Stimulated activated effector memory CD8-positive, alpha-beta T cell treated with anti-CD3 and anti-CD28 coated beads, Interleukin-12 subunit alpha, Interleukin-12 subunit beta, amount 100 ng/mL, for 72 hours (primary cell): ENCODE data around the gene ZNF423.

Experiments used
- ATAC-seq: fragments of 150-1000 bp; cut with Tn5 transposase; 2 replicates; pipeline ENCODE4 v1.10.0; 2021
- DNase-seq, 2 donors: peaks; one replicate each; pipeline ENCODE4 v3.0.0; 2021 to 2022; ENCODE audit warnings: low spot score in 2 of 2
- H3K27ac Mint-ChIP-seq: one replicate; pipeline ENCODE4 v1.8.0; 2022; ENCODE audit warnings: mild to moderate bottlenecking, mixed read lengths
- H3K36me3 Mint-ChIP-seq: one replicate; pipeline ENCODE4 v1.8.0; 2022; ENCODE audit warnings: mild to moderate bottlenecking, mixed read lengths
- H3K4me1 Mint-ChIP-seq: one replicate; pipeline ENCODE4 v1.8.0; 2022; ENCODE audit warnings: mixed read lengths
- H3K4me3 Mint-ChIP-seq: one replicate; pipeline ENCODE4 v1.8.0; 2022; ENCODE audit warnings: mild to moderate bottlenecking, mixed read lengths
- H3K9me3 Mint-ChIP-seq: one replicate; pipeline ENCODE4 v1.8.0; 2022; ENCODE audit warnings: mixed read lengths

ZNF423 gene

GRCh38 chr16:49483251-49483650 is 372.7 kb downstream of the ZNF423 start:
- no peak for ATAC-seq
- Mint-ChIP-seq H3K36me3 (no peaks in the 10 kb centered on the region), H3K9me3 (no peaks in the 10 kb centered on the region), H3K4me1 (no peaks in the 10 kb centered on the region), H3K4me3 (no peak overlapping the region), H3K27ac (no peak overlapping the region)
- no peak for DNase-seq

DNA sequence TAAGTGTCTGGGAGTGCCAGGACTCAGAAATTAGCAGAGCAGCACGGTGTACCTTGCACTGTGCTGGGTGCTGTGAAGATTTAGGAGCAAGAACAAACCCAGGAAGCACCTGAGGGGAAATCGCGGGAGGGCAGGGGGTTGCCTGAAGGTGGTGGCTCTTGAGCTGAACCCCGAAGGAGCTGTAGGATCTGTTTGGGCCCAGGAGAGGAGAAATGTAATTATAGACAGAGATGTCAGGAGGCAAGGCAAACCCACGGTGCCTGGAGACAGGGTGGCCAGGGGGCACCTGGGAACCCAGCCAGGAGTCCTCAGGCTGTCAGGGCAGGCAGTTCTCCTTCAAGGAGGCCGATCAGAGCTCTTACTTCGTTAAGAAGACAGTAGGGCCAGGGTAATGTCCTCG is 373.2 kb downstream of the ZNF423 start:
- H3K4me1 Mint-ChIP-seq: no peaks in the 10 kb centered on the region
- H3K4me3 Mint-ChIP-seq: no peak overlapping the region
- no peaks in the 10 kb centered on the region for H3K9me3 Mint-ChIP-seq
- no peak overlapping the region for H3K27ac Mint-ChIP-seq
- H3K36me3 Mint-ChIP-seq: no peaks in the 10 kb centered on the region
- DNase-seq (no peak), ATAC-seq (no peak)

DNA sequence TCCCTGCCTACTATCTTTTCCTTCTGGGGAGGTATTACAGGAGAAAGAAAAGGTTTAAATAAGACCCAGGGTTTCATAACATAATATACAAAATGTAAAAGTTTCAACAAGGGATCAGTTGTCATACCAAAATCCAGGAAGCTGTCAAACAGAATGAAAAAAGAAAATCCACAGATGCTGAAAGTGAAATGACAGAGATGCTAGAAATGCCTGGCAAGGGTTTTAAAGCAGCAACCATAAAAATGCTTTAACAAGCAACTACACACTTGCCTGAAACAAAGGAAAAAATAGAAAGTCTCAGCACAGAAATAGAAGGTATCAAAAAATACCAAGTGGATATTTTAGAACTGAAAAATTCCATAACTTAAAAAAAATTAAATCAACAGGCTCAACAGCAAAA is 377.3 kb downstream of the ZNF423 start:
- no peak for DNase-seq
- no peak for ATAC-seq

DNA sequence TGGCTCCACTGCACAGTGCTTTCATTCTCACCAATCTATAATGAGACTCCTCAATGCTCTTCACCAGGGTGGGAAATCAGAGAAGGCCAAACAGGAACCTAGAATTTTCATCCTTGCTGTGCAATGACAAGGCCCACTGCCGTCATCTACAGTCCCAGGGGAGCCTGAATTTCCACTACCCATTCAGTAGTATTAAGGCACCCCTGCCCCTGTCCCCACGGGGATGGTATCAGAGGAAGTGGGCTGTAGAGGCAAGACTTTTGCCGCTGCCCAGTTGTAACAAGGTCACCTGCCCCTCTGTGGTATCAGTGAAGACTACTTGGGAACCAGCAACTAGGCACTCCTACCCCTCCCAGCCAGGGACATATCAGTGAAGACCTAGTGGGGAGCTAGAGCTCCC is 377.8 kb downstream of the ZNF423 start:
- no peaks in the 10 kb centered on the region for H3K4me1 Mint-ChIP-seq
- H3K4me3 Mint-ChIP-seq: no peak overlapping the region
- DNase-seq (no peak), ATAC-seq (no peak)
- H3K36me3 Mint-ChIP-seq: no peaks in the 10 kb centered on the region
- no peaks in the 10 kb centered on the region for H3K9me3 Mint-ChIP-seq
- no peak overlapping the region for H3K27ac Mint-ChIP-seq

More for the DNA sequence above, 377.3 kb downstream of the ZNF423 start:
- no peak overlapping the region for H3K4me3 Mint-ChIP-seq
- H3K27ac Mint-ChIP-seq: no peak overlapping the region
- no peaks in the 10 kb centered on the region for H3K36me3 Mint-ChIP-seq
- no peaks in the 10 kb centered on the region for H3K4me1 Mint-ChIP-seq
- H3K9me3 Mint-ChIP-seq: no peaks in the 10 kb centered on the region

DNA sequence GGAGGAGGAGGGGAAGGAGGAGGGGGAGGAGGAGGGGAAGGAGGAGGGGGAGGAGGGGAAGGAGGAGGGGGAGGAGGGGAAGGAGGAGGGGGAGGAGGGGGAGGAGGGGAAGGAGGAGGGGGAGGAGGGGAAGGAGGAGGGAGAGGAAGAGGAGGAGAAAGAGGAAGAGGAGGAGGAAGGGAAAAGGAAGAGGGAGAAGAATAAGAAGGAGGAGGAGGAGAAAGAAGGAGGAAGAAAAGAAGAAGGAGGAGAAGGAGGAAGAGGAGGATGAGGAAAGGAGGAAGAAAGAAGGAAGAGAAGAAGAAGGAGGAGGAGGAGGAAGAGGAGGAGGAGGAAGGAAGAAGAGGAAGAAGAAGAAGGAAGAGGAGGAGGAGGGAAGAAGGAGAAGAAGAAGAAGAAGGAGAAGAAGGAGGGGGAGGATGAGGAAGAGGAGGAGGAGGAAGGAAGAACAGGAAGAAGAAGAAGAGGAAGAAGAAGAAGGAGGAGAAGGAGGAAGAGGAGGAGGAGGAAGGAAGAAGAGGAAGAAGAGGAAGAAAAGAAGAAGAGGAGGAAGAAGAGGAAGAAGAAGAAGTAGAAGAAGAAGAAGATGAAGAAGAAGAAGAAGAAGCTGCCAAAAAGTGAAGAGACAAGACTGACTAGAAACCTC is 378.5 kb downstream of the ZNF423 start:
- no peak overlapping the region for H3K27ac Mint-ChIP-seq
- no peaks in the 10 kb centered on the region for H3K36me3 Mint-ChIP-seq
- ATAC-seq (no peak), DNase-seq (no peak)
- no peak overlapping the region for H3K4me3 Mint-ChIP-seq
- no peaks in the 10 kb centered on the region for H3K9me3 Mint-ChIP-seq
- H3K4me1 Mint-ChIP-seq: no peaks in the 10 kb centered on the region

DNA sequence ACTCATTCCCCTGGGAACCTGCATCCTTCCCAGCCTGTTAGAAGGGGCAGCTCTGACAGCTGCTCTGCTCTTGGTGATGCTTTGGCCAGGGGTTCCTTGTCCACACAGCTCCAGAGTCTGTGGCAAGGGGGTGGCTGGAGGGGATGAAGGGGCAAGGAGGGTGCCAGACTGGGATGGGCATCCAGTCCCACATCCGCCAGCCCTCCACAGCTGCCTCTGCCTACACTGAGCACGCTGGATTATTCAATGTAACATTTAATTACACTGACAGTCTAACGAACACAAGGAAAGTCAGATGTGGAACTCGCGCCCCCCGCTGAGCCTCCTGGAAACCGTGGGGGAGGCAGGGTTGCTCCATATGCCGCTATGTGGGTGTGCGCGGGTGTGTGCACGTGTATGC is 381.2 kb downstream of the ZNF423 start:
- Mint-ChIP-seq H3K9me3 (no peaks in the 10 kb centered on the region), H3K4me1 (no peaks in the 10 kb centered on the region), H3K36me3 (no peaks in the 10 kb centered on the region), H3K27ac (no peak overlapping the region), H3K4me3 (no peak overlapping the region)
- ATAC-seq (no peak), DNase-seq (no peak)

GRCh38 chr16:49473773-49474172 is 382.1 kb downstream of the ZNF423 start:
- H3K36me3 Mint-ChIP-seq: no peaks in the 10 kb centered on the region
- H3K9me3 Mint-ChIP-seq: no peaks in the 10 kb centered on the region
- H3K4me1 Mint-ChIP-seq: no peaks in the 10 kb centered on the region
- DNase-seq (no peak), ATAC-seq (no peak)
- no peak overlapping the region for H3K4me3 Mint-ChIP-seq
- no peak overlapping the region for H3K27ac Mint-ChIP-seq

- DNase-seq: no peak
- no peak overlapping the region for H3K27ac Mint-ChIP-seq
- no peaks in the 10 kb centered on the region for H3K9me3 Mint-ChIP-seq
- no peak for ATAC-seq
- H3K4me3 Mint-ChIP-seq: no peak overlapping the region
- no peaks in the 10 kb centered on the region for H3K36me3 Mint-ChIP-seq
- no peaks in the 10 kb centered on the region for H3K4me1 Mint-ChIP-seq
Measured at GRCh38 chr16:49473131-49473530, 382.8 kb downstream of the ZNF423 start.

GRCh38 chr16:49472598-49472997 is 383.3 kb downstream of the ZNF423 start:
- DNase-seq: no peak
- H3K9me3 Mint-ChIP-seq: no peaks in the 10 kb centered on the region
- H3K27ac Mint-ChIP-seq: no peak overlapping the region
- H3K36me3 Mint-ChIP-seq: no peaks in the 10 kb centered on the region
- ATAC-seq: no peak
- H3K4me3 Mint-ChIP-seq: no peak overlapping the region
- H3K4me1 Mint-ChIP-seq: no peaks in the 10 kb centered on the region

DNA sequence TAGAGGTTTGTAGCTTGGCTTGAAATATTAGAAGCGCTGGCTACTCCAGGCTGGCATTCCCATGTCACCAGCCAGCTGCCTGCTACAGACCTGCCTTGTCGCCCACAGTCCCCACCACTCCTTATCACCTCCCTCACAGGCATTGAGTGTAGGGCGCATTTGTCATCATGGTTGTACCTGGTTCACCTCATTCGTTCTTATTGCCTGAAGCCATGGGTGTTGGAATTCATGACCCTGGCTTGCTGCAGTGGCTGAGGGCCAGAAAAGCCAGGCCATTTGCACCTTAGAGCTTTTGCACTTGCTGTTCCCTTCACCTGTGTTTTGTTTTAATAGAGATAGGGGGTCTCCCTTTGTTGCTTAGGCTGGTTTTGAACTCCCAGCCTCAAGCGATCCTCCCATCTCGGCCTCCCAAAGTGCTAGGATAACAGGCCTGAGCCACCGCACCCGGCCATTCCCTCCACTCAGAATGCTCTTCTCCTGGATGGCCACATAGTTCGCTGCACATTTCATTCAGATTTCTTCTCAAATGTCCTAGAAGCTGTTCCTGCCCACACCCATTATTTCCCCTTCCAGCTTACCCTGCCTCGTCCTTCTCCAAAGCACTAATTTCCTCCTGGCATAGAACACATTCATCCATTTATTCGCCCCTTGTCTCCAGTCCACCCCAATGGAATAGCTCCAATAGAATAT is 384.7 kb downstream of the ZNF423 start:
- H3K9me3 Mint-ChIP-seq: no peaks in the 10 kb centered on the region
- DNase-seq (no peak), ATAC-seq (no peak)
- no peak overlapping the region for H3K27ac Mint-ChIP-seq
- H3K36me3 Mint-ChIP-seq: no peaks in the 10 kb centered on the region
- no peak overlapping the region for H3K4me3 Mint-ChIP-seq
- no peaks in the 10 kb centered on the region for H3K4me1 Mint-ChIP-seq

DNA sequence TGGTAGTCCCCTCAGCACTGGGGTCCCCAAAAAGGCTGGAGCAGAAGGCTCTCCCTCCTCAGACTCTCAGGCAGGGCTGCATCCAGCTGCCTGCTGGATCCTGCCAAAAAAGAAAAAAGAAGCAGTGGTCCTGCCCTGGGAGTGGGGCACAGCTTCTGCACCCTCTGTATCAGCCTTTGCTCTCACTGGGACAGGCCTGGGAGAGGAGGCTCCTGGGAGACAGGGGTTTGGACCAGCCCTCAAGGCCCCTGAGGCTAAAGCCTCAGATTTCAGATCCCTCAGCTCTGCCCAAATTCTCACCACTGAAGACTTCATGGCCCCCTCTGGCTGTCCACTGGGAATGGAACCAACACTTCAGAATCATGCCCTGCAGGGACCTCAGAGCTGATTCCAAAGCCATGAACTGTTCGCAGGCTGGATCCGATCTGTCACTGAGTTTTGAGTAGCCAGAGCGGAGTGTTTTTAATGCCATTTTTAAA is 385.4 kb downstream of the ZNF423 start:
- ATAC-seq (no peak), DNase-seq (no peak)
- H3K4me1 Mint-ChIP-seq: no peaks in the 10 kb centered on the region
- no peak overlapping the region for H3K4me3 Mint-ChIP-seq
- no peaks in the 10 kb centered on the region for H3K36me3 Mint-ChIP-seq
- H3K27ac Mint-ChIP-seq: no peak overlapping the region
- no peaks in the 10 kb centered on the region for H3K9me3 Mint-ChIP-seq

DNA sequence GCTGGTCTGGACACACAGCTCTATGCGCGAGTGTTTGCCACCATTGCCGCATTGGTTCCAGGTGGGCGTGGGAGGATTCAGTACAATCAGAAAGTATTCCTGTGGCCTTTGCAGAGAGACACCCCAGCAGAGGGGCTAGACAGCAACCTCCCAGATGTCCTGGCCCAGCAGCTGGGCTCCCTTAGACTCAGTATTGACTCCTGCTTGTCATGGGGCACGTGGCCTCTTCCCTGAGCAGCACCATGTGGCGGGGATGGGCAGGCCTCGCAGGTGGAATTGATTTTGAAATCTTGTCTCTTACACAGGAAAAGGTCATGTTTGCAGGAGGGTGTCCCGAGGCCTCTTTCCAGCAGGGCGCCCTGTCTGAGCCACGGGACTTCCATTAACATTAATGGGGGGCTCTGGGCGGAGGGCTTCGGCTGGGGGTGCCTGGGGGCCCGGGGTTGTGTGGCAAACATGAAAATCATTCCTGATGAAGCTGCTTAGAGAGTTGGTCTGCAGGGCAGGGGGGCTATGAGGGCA is 385.9 kb downstream of the ZNF423 start:
- DNase-seq: no peak
- Mint-ChIP-seq H3K36me3 (no peaks in the 10 kb centered on the region), H3K9me3 (no peaks in the 10 kb centered on the region), H3K27ac (no peak overlapping the region), H3K4me1 (no peaks in the 10 kb centered on the region), H3K4me3 (no peak overlapping the region)
- no peak for ATAC-seq

GRCh38 chr16:49469311-49469670 is 386.6 kb downstream of the ZNF423 start:
- Mint-ChIP-seq H3K9me3 (no peaks in the 10 kb centered on the region), H3K4me3 (no peak overlapping the region), H3K36me3 (no peaks in the 10 kb centered on the region), H3K4me1 (peaks cover 5% of the 10 kb centered on the region), H3K27ac (no peak overlapping the region)
- ATAC-seq (no peak), DNase-seq (no peak)

DNA sequence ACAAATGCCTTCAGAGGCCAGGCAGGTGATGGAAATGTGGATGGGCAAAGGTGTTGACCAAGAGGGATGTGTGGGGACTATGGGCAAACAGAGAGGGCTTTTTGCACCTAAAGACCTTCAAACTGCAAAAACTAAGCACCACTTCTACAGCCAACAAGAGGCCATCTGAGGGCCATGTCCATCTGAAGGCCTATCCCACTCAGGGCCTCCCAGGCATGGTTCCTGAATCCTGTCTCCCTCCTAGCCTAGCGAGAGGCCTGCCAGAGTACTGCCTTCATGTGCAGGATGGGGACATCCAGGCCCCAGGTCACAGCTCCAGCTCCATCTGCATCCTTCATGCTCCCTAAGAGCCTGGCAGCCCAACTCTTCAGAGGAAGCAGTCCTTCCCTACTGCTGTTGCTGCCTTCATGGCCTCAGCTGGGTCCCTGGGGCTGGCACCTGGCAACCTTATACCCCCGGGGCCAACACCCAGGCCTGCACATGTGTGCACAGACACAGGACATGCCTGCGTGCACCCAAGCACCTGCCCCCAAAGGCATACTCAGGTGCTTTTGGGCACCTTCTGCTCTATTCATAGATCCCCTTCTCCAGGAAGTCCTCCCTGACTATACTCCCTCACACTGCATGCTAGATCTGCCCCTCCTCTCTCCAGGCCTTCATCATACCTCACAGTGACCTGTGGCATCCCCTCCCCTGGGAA is 387.2 kb downstream of the ZNF423 start:
- Mint-ChIP-seq H3K4me1 (peaks cover 8% of the 10 kb centered on the region), H3K4me3 (no peak overlapping the region), H3K27ac (no peak overlapping the region), H3K9me3 (no peaks in the 10 kb centered on the region), H3K36me3 (peaks cover 2% of the 10 kb centered on the region)
- ATAC-seq (no peak), DNase-seq (no peak)

- ATAC-seq (no peak), DNase-seq (no peak)
- Mint-ChIP-seq H3K36me3 (peaks cover 6% of the 10 kb centered on the region), H3K9me3 (no peaks in the 10 kb centered on the region), H3K27ac (no peak overlapping the region), H3K4me3 (no peak overlapping the region), H3K4me1 (peaks cover 19% of the 10 kb centered on the region)
Measured at GRCh38 chr16:49467540-49468372, 388.2 kb downstream of the ZNF423 start.
